GM23338 (cell line): ENCODE data around the gene HSPH1. TPM values are rescaled to one million over a fixed set of nuclear protein-coding genes. Genes with fewer than 3 reads are reported as not detected.

Experiments used
- ATAC-seq: fragments of 200-7000 bp; cut with Tn5 transposase; 3 replicates; pipeline ENCODE4 v1.9.1; 2020
- DNase-seq: peaks from one replicate; pipeline ENCODE4 v3.0.0-alpha.2; 2015; ENCODE audit warnings: low spot score
- H2AFZ ChIP-seq: fragments of 200-600 bp; sonication (generic); 2 replicates; pipeline ENCODE4 v1.8.0; 2016; ENCODE audit warnings: antibody characterized with exemption, mild to moderate bottlenecking, moderate library complexity
- H3F3A ChIP-seq: fragments of 200-600 bp; sonication (generic); replicated peaks from 2 replicates; pipeline ENCODE4 v1.8.0; 2017; ENCODE audit warnings: antibody characterized with exemption, mixed run types, low read depth
- H3K27ac ChIP-seq: fragments of 200-600 bp; sonication (generic); 2 replicates; pipeline ENCODE4 v1.6.1; 2016; ENCODE audit warnings: low read depth
- H3K27me3 ChIP-seq: fragments of 200-600 bp; sonication (generic); 2 replicates; pipeline ENCODE4 v1.8.0; 2016; ENCODE audit warnings: mild to moderate bottlenecking, mixed run types, moderate library complexity; ENCODE audit not compliant: insufficient read depth
- H3K36me3 ChIP-seq: fragments of 200-600 bp; sonication (generic); 2 replicates; pipeline ENCODE4 v1.8.0; 2016; ENCODE audit warnings: mild to moderate bottlenecking; ENCODE audit not compliant: insufficient read depth
- H3K4me1 ChIP-seq: fragments of 200-600 bp; sonication (generic); 2 replicates; pipeline ENCODE4 v1.8.0; 2016; ENCODE audit warnings: mild to moderate bottlenecking, moderate library complexity; ENCODE audit not compliant: insufficient read depth
- H3K4me2 ChIP-seq: fragments of 200-600 bp; sonication (generic); 2 replicates; pipeline ENCODE4 v1.7.1; 2017; ENCODE audit warnings: mixed run types
- H3K4me3 ChIP-seq: fragments of 200-600 bp; sonication (generic); 2 replicates; pipeline ENCODE4 v1.6.1; 2016; ENCODE audit warnings: mixed run types
- H3K79me2 ChIP-seq: fragments of 200-600 bp; sonication (generic); replicated peaks from 2 replicates; pipeline ENCODE4 v1.8.0; 2017; ENCODE audit warnings: mild to moderate bottlenecking; ENCODE audit not compliant: insufficient read depth
- H3K9me2 ChIP-seq: fragments of 200-600 bp; sonication (generic); 2 replicates; pipeline ENCODE4 v1.8.0; 2017; ENCODE audit not compliant: insufficient read depth
- H4K20me1 ChIP-seq: fragments of 200-600 bp; sonication (generic); replicated peaks from 2 replicates; pipeline ENCODE4 v1.8.0; 2017; ENCODE audit warnings: mild to moderate bottlenecking; ENCODE audit not compliant: insufficient read depth
- H3K27ac Mint-ChIP-seq: 2 replicates; pipeline ENCODE4 v1.8.0; 2020; ENCODE audit warnings: inconsistent platforms, mild to moderate bottlenecking, moderate library complexity, mixed read lengths
- H3K27me3 Mint-ChIP-seq: 3 replicates; pipeline ENCODE4 v1.8.0; 2022; ENCODE audit warnings: low read depth, mild to moderate bottlenecking, moderate library complexity, mixed read lengths, inconsistent platforms; ENCODE audit not compliant: insufficient read depth, poor library complexity
- H3K36me3 Mint-ChIP-seq: 3 replicates; pipeline ENCODE4 v1.8.0; 2021; ENCODE audit warnings: low read depth, mild to moderate bottlenecking, inconsistent platforms, moderate library complexity, mixed read lengths
- H3K4me1 Mint-ChIP-seq: 3 replicates; pipeline ENCODE4 v1.8.0; 2020; ENCODE audit warnings: mild to moderate bottlenecking, inconsistent platforms, mixed read lengths
- H3K4me3 Mint-ChIP-seq: 3 replicates; pipeline ENCODE4 v1.8.0; 2021; ENCODE audit warnings: moderate library complexity, mild to moderate bottlenecking, inconsistent platforms, mixed read lengths
- H3K9me3 Mint-ChIP-seq: 3 replicates; pipeline ENCODE4 v1.8.0; 2020; ENCODE audit warnings: moderate library complexity, mild to moderate bottlenecking, inconsistent platforms, mixed read lengths
- CREB1 ChIP-seq: fragments of 250-450 bp; sonication (Bioruptor Pico); IDR thresholded peaks from 2 replicates; pipeline ENCODE4 v1.5.0; 2020; ENCODE audit warnings: low read depth, mild to moderate bottlenecking, moderate library complexity
- ETS1 ChIP-seq: IDR thresholded peaks from 2 replicates; pipeline ENCODE4 v1.6.1; 2016; ENCODE audit warnings: antibody characterized with exemption
- EZH2 ChIP-seq: fragments of 200-600 bp; sonication (generic); IDR thresholded peaks from one replicate; pipeline ENCODE4 v1.8.0; 2017; ENCODE audit warnings: antibody characterized with exemption, mild to moderate bottlenecking, low read depth; ENCODE audit not compliant: unreplicated experiment
- EZH2phosphoT487 ChIP-seq: fragments of 200-600 bp; sonication (generic); IDR thresholded peaks from one replicate; pipeline ENCODE4 v1.8.1; 2018; ENCODE audit warnings: antibody characterized with exemption; ENCODE audit not compliant: unreplicated experiment
- JUNB ChIP-seq: IDR thresholded peaks from one replicate; pipeline ENCODE4 v1.6.1; 2016; ENCODE audit warnings: antibody characterized with exemption; ENCODE audit not compliant: unreplicated experiment
- POLR2AphosphoS5 ChIP-seq: IDR thresholded peaks from 2 replicates; pipeline ENCODE4 v1.6.1; 2016; ENCODE audit warnings: antibody characterized with exemption, low read depth
- REST ChIP-seq: IDR thresholded peaks from one replicate; pipeline ENCODE4 v1.6.1; 2018; ENCODE audit warnings: antibody characterized with exemption; ENCODE audit not compliant: unreplicated experiment
- STAT1 ChIP-seq: IDR thresholded peaks from one replicate; pipeline ENCODE4 v1.6.1; 2016; ENCODE audit warnings: antibody characterized with exemption; ENCODE audit not compliant: unreplicated experiment
- ZNF462 ChIP-seq: fragments of 250-450 bp; sonication (Bioruptor Pico); IDR thresholded peaks from 2 replicates; pipeline ENCODE4 v1.5.0; 2020; ENCODE audit warnings: mild to moderate bottlenecking, moderate library complexity
- polyA plus RNA-seq: library from polyadenylated mRNA; unstranded; fragments of >200 nt; fragmentation: Nextera tagmentation; extraction: Ambion mirVana; gene quantifications from 2 replicates; pipeline ENCODE4 v1.2.1, GENCODE V29; 2016
- total RNA-seq: library from RNA; depleted of rRNA; stranded (reverse); fragments of >200 nt; shearing (Covaris generic); gene quantifications from 2 replicates; pipeline ENCODE4 v1.2.3, GENCODE V29; 2014
- TF ChIP-seq, protein P1 (sequence below), 2 experiments: fragments of 200-600 bp in 1 of 2; sonication (generic) in 1 of 2; conservative IDR thresholded peaks; 2 replicates each; pipeline versions ENCODE4 v1.5.1 to v1.6.1; 2016 to 2017; ENCODE audit warnings: antibody characterized with exemption in 2 of 2, low read depth in 2 of 2, mild to moderate bottlenecking in 2 of 2, moderate library complexity in 1 of 2

The HSPH1 gene
- total and polyA plus RNA-seq, 2 experiments from 2014 or later, result 112 to 147 TPM

DNA sequence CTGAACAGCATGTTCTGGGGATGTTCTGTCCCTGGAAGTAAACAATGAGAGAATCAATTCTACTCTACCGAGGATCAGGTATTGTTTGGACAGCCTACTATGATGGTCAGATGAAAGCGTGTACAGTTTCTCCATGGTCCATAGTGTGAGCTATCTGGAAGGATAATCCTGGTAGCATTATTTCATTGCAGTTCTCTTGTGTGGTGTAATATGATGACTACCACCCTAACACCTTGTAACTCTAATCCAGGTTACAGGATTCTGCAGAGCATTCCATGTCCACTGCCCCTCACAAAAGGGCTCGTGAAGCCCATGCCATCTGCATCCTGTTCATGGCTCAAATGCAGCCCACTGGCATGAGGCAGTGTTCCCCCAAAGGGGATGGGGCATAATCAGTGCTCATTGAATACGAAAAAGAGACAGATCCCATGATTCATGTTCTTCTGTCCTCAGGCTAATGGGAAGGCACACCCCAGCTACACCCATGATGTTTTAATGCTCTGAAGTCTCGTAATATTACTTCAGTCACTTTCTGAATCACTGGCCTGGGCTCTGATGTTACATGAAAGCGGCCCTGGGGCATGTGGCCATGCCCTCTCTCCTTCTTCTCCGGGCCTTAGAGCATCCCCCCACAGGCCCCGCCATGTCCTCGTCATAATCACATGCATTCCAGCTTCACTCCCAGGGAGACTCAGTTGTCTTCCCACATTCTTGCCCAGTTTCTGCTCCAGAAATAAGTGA, 68.4 kb downstream of the HSPH1 start:
- Histone ChIP-seq H3F3A (no peaks in the 10 kb centered on the region), H2AFZ (no peak overlapping the region), H3K79me2 (no peaks in the 10 kb centered on the region), H3K36me3 (no peaks in the 10 kb centered on the region), H3K4me2 (no peak overlapping the region), H3K27ac (no peak overlapping the region), H3K9me2 (peaks cover 7% of the 10 kb centered on the region; the same call in 1 of the 2 replicates), H3K4me1 (peaks cover 11% of the 10 kb centered on the region), H4K20me1 (no peaks in the 10 kb centered on the region), H3K27me3 (no peaks in the 10 kb centered on the region), H3K4me3 (no peak overlapping the region)
- H3K27me3 Mint-ChIP-seq, result peaks cover 6% of the 10 kb centered on the region
- no peak overlapping the region for H3K4me3 Mint-ChIP-seq
- ATAC-seq, result no peak
- TF ChIP-seq ETS1, result no peak
- no peak for TF ChIP-seq EZH2
- TF ChIP-seq, protein P1, sequence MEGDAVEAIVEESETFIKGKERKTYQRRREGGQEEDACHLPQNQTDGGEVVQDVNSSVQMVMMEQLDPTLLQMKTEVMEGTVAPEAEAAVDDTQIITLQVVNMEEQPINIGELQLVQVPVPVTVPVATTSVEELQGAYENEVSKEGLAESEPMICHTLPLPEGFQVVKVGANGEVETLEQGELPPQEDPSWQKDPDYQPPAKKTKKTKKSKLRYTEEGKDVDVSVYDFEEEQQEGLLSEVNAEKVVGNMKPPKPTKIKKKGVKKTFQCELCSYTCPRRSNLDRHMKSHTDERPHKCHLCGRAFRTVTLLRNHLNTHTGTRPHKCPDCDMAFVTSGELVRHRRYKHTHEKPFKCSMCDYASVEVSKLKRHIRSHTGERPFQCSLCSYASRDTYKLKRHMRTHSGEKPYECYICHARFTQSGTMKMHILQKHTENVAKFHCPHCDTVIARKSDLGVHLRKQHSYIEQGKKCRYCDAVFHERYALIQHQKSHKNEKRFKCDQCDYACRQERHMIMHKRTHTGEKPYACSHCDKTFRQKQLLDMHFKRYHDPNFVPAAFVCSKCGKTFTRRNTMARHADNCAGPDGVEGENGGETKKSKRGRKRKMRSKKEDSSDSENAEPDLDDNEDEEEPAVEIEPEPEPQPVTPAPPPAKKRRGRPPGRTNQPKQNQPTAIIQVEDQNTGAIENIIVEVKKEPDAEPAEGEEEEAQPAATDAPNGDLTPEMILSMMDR (conservative IDR thresholded peaks at IDR 0.05; ENCODE audit: low read depth in 2 of 2), result no peak
- no peak for TF ChIP-seq CREB1 (CRISPR knock-in tag)
- TF ChIP-seq EZH2phosphoT487, result no peak
- no peak for TF ChIP-seq REST
- no peak for TF ChIP-seq STAT1
- TF ChIP-seq POLR2AphosphoS5, result no peak
- TF ChIP-seq ZNF462 (CRISPR knock-in tag), result no peak
- no peak for TF ChIP-seq JUNB
- no peaks in the 10 kb centered on the region for H3K9me3 Mint-ChIP-seq
- H3K4me1 Mint-ChIP-seq, result peaks cover 30% of the 10 kb centered on the region
- DNase-seq, result no peak
- no peaks in the 10 kb centered on the region for H3K36me3 Mint-ChIP-seq
- H3K27ac Mint-ChIP-seq, result no peak overlapping the region
